Calu3 (cell line): ENCODE results near the gene MBP. TPM values are rescaled to one million over a fixed set of nuclear protein-coding genes. Genes with fewer than 3 reads are reported as not detected.

Experiments used
- BruUV-seq: library from RNA; stranded (reverse); fragments of 400-500 nt; replicated peaks from 2 replicates; lab custom pipeline; 2021; lab: Mats Ljungman, UMichigan
- CTCF ChIA-PET: fragments of 300-600 bp; sonication (Branson Sonifier 250); formaldehyde crosslinking; loops from one replicate; lab custom pipeline; 2022; ENCODE audit warnings: antibody characterized with exemption; lab: Charles Lee
- DNase-seq: peaks from one replicate; pipeline ENCODE4 v3.0.0; 2022
- H3K27ac Mint-ChIP-seq: one replicate; pipeline ENCODE4 v1.8.0; 2022; ENCODE audit warnings: mixed read lengths; ENCODE audit not compliant: unreplicated experiment
- H3K27me3 Mint-ChIP-seq: one replicate; pipeline ENCODE4 v1.8.0; 2022; ENCODE audit warnings: mixed read lengths; ENCODE audit not compliant: unreplicated experiment
- H3K36me3 Mint-ChIP-seq: one replicate; pipeline ENCODE4 v1.8.0; 2022; ENCODE audit warnings: mild to moderate bottlenecking, moderate library complexity, mixed read lengths; ENCODE audit not compliant: insufficient read depth, unreplicated experiment
- H3K4me1 Mint-ChIP-seq: one replicate; pipeline ENCODE4 v1.8.0; 2022; ENCODE audit warnings: mild to moderate bottlenecking, low read depth, mixed read lengths; ENCODE audit not compliant: unreplicated experiment
- H3K4me3 Mint-ChIP-seq: one replicate; pipeline ENCODE4 v1.8.0; 2022; ENCODE audit warnings: mild to moderate bottlenecking, low read depth, moderate library complexity, mixed read lengths; ENCODE audit not compliant: unreplicated experiment
- H3K9me3 Mint-ChIP-seq: one replicate; pipeline ENCODE4 v1.8.0; 2022; ENCODE audit warnings: low read depth, mixed read lengths; ENCODE audit not compliant: unreplicated experiment
- intact Hi-C: fragments of 100-400 bp; cut with micrococcal nuclease; formaldehyde crosslinking; loops from one replicate; pipeline ENCODE4 v1.10.0; 2022; ENCODE audit not compliant: unreplicated experiment
- total RNA-seq: library from RNA; stranded (reverse); gene quantifications from 2 replicates; pipeline ENCODE4 v1.2.3, GENCODE V29; 2022
- TF ChIP-seq, protein P1 (sequence below): fragments of 200-600 bp; IDR thresholded peaks from one replicate; pipeline ENCODE4 v1.8.0; 2022; ENCODE audit warnings: antibody characterized with exemption; ENCODE audit not compliant: unreplicated experiment

The MBP gene
- total RNA-seq, 1 experiment from 2014 or later = 221 TPM

DNA sequence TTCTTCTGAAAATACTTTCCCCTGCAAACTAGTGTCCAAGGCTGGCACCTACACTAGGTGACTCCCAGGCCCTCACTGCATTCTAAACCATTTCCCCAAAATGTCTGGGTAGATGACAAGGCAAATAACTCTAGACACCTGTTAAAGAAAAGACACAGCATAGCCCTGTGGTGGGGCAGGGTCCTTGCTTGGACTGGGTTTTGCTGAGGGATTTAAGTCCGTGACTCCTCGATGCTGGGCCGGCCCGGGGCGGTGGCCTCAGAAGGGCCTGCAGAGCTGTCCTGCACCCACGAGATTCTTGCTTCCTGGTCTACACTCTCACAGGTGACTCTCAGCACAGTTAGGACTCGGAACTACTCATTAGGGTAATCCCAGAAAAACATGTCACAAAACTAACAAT lies 55.2 kb downstream of the MBP start:
- Mint-ChIP-seq H3K36me3 (peaks cover 72% of the 10 kb centered on the region), H3K27ac (no peak overlapping the region), H3K27me3 (no peaks in the 10 kb centered on the region), H3K4me1 (peaks cover 42% of the 10 kb centered on the region), H3K4me3 (no peak overlapping the region), H3K9me3 (no peaks in the 10 kb centered on the region)
- TF ChIP-seq, protein P1, sequence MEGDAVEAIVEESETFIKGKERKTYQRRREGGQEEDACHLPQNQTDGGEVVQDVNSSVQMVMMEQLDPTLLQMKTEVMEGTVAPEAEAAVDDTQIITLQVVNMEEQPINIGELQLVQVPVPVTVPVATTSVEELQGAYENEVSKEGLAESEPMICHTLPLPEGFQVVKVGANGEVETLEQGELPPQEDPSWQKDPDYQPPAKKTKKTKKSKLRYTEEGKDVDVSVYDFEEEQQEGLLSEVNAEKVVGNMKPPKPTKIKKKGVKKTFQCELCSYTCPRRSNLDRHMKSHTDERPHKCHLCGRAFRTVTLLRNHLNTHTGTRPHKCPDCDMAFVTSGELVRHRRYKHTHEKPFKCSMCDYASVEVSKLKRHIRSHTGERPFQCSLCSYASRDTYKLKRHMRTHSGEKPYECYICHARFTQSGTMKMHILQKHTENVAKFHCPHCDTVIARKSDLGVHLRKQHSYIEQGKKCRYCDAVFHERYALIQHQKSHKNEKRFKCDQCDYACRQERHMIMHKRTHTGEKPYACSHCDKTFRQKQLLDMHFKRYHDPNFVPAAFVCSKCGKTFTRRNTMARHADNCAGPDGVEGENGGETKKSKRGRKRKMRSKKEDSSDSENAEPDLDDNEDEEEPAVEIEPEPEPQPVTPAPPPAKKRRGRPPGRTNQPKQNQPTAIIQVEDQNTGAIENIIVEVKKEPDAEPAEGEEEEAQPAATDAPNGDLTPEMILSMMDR = no peak
- intact Hi-C loops = no loop called here
- DNase-seq = no peak
- CTCF ChIA-PET = interaction anchor here (0.8 to 1.1 kb wide), 2 partner anchors 9 to 10 kb away, joined by 3 to 4 read pairs; no protein-coding TSS in a partner anchor
- BruUV-seq = no TSS peak

DNA sequence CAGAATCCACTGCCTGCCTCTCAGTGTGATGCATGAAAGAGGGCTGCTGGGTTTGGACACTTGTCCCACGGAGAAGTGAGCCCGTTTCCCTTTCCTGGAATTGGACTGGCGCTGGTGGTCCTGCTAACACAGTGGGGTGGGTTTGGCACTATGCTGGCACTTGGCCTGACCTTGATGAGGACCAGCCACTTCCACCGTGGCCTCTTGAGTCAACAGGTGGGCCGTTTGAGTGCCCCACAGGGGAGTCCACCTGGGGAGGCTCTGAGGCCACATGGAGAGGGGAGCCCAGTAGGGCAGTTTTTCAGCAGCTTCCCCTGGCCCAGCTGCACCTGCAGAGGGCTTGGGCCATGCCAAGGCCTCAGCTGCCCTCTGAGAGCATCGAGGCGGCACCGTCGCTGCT lies 56.5 kb downstream of the MBP start:
- H3K9me3 Mint-ChIP-seq = no peaks in the 10 kb centered on the region
- H3K36me3 Mint-ChIP-seq = peaks cover 76% of the 10 kb centered on the region
- no peak overlapping the region for H3K4me3 Mint-ChIP-seq
- CTCF ChIA-PET = interaction anchor here (0.6 to 1.1 kb wide), 2 partner anchors 9 to 11 kb away, joined by 4 to 8 read pairs; no protein-coding TSS in a partner anchor
- TF ChIP-seq, protein P1 = no peak
- no peak for DNase-seq
- BruUV-seq = no TSS peak
- H3K27ac Mint-ChIP-seq = no peak overlapping the region
- H3K4me1 Mint-ChIP-seq = peaks cover 50% of the 10 kb centered on the region
- intact Hi-C loops = no loop called here
- no peaks in the 10 kb centered on the region for H3K27me3 Mint-ChIP-seq

DNA sequence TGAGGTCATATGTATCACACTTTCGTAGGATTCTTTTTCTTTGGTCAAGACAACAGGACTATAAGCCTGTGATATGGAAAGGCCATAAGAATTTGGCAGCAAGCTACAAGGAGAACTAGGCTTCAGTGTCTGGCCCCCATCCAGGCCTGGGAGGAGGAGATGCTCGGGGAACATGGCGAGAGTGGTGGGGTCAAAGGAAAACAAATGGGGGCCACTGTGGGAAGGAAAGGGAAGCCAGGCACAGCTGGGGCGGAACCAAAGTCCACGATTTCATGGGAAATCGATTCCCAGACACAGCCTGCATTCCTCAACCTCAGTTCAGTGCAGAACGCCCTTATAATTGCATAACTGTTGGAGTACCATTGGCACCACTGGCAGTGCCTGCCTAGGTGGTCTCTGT lies 58.2 kb downstream of the MBP start:
- intact Hi-C loops = no loop called here
- Mint-ChIP-seq H3K4me1 (peaks cover 57% of the 10 kb centered on the region), H3K27me3 (no peaks in the 10 kb centered on the region), H3K36me3 (peaks cover 80% of the 10 kb centered on the region), H3K27ac (peak overlapping the region; percentile 7), H3K4me3 (no peak overlapping the region), H3K9me3 (no peaks in the 10 kb centered on the region)
- TF ChIP-seq, protein P1 = no peak
- no peak for DNase-seq
- no TSS peak for BruUV-seq
- CTCF ChIA-PET = interaction anchor here (0.8 to 3.3 kb wide), 5 partner anchors 9 to 54 kb away, joined by 3 to 12 read pairs (median 4); no protein-coding TSS in a partner anchor

DNA sequence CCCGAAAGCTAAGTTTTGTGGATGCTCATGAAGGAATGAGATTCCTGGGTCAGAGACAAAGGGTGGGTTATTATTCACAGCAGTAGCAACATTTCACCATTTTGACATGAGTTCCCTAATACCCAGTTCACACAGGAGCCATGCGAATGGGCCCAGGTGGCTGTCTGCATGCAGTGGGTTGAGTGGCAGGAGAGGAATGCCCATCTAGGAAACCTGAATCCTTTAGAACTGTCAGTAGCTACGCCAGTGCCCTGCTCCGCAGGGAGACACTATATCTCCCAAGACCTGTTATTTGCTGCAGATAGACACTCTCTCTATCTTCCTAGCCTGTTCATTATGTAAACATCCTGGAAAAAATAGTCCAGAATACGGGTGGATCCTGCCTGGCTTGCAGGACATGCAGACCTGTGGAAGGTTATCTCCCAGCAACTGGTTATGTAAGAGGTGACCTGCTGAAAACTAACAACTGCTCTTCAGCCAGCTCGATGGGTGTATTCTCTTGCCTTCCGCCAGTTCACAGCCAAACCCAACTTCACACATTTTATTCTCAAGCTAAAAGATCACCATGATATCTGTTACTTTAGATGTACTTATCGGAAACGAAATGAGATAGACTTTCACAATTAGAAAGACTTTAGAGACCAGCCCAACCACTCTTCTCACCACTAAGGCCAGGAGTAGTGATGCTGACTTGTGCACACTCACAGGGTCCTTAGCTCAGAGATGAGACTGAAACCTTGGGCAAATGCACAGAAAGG lies 59.1 kb downstream of the MBP start:
- H3K27ac Mint-ChIP-seq = no peak overlapping the region
- H3K9me3 Mint-ChIP-seq = no peaks in the 10 kb centered on the region
- H3K4me3 Mint-ChIP-seq = no peak overlapping the region
- no peaks in the 10 kb centered on the region for H3K27me3 Mint-ChIP-seq
- intact Hi-C loops = no loop called here
- TF ChIP-seq, protein P1 = no peak
- peaks cover 83% of the 10 kb centered on the region for H3K36me3 Mint-ChIP-seq
- CTCF ChIA-PET = interaction anchor here (0.8 to 3.3 kb wide), 4 partner anchors 8 to 138 kb away, joined by 3 to 12 read pairs (median 4); no protein-coding TSS in a partner anchor
- BruUV-seq = no TSS peak
- H3K4me1 Mint-ChIP-seq = peaks cover 65% of the 10 kb centered on the region
- no peak for DNase-seq
